ENCODE measurements around the gene HJV. TPM values are rescaled to one million over a fixed set of nuclear protein-coding genes. Genes with fewer than 3 reads are reported as not detected.

HJV gene
- total RNA-seq, 2 donors from 2014 or later, result not detected

GRCh38 chr1:145974721-145975120 is 46.8 kb downstream of the HJV start:
- Mint-ChIP-seq H3K27ac (no peak overlapping the region), H3K9me3 (no peaks in the 10 kb centered on the region)
- DNase-seq, result no peak

GRCh38 chr1:145972580-145972979 is 49.0 kb downstream of the HJV start:
- H3K27me3 Mint-ChIP-seq (ENCODE audit: low read depth), result no peaks in the 10 kb centered on the region
- no peak overlapping the region for H3K4me3 Mint-ChIP-seq
- peaks cover under 1 to 5% of the 10 kb centered on the region in 2 donors for H3K36me3 Mint-ChIP-seq (ENCODE audit: insufficient read depth in 2 of 2)
- ATAC-seq (replicated peaks in 1 of 2), result no peak
- H3K27ac Mint-ChIP-seq, result no peak overlapping the region
- no peaks in the 10 kb centered on the region for H3K9me3 Mint-ChIP-seq
- H3K4me1 Mint-ChIP-seq (ENCODE audit: low read depth), result peaks cover 30% of the 10 kb centered on the region
- no peak for DNase-seq

More at GRCh38 chr1:145974721-145975120, 46.8 kb downstream of the HJV start:
- no peaks in the 10 kb centered on the region for H3K27me3 Mint-ChIP-seq (ENCODE audit: low read depth)
- H3K4me3 Mint-ChIP-seq, result no peak overlapping the region
- peaks cover 24% of the 10 kb centered on the region for H3K4me1 Mint-ChIP-seq (ENCODE audit: low read depth)
- no peaks in the 10 kb centered on the region for H3K36me3 Mint-ChIP-seq (ENCODE audit: insufficient read depth in 2 of 2)
- no peak for ATAC-seq (replicated peaks in 1 of 2)

Other genes with a start within 250 kb of the HJV start
- 10 to 100 TPM; 22.4 to 27.4 TPM for gene RNF115, start 197.6 kb downstream of the HJV start, total RNA-seq
- 10 to 100 TPM; 57.3 to 70.3 TPM for gene POLR3C, start 197.5 kb downstream of the HJV start, total RNA-seq
- 10 to 100 TPM in 1 of 2 donors, 1 to 10 TPM in 1; 6.6 to 10.6 TPM for gene NUDT17, start 176.1 kb downstream of the HJV start, total RNA-seq
- 10 to 100 TPM; 30.9 to 35.6 TPM for gene PIAS3, start 162.7 kb downstream of the HJV start, total RNA-seq
- under 1 TPM; 0.39 to 0.41 TPM for gene ANKRD35, start 135.9 kb downstream of the HJV start, total RNA-seq
- 1 to 10 TPM; 1.7 to 3.5 TPM for gene ITGA10, start 111.7 kb downstream of the HJV start, total RNA-seq
- gene PEX11B, start 103.0 kb downstream of the HJV start, total RNA-seq, result 10 to 100 TPM; 39.8 to 44.0 TPM
- gene RBM8A, start 94.3 kb downstream of the HJV start, total RNA-seq, result 100 to 1,000 TPM; 238 to 244 TPM
- gene LIX1L, start 63.7 kb downstream of the HJV start, total RNA-seq, result 10 to 100 TPM; 36.9 to 39.5 TPM
- gene ANKRD34A, start 57.2 kb downstream of the HJV start, total RNA-seq, result 1 to 10 TPM; 2.6 to 3.6 TPM
- 10 to 100 TPM; 32.5 to 36.1 TPM for gene POLR3GL, start 57.0 kb downstream of the HJV start, total RNA-seq
- gene TXNIP, start 25.2 kb downstream of the HJV start, total RNA-seq, result 100 to 1,000 TPM; 141 to 212 TPM
- 1 to 10 TPM; 2.3 to 2.5 TPM for gene NBPF10, start 123.1 kb upstream of the HJV start, total RNA-seq
- gene NOTCH2NLA, start 207.3 kb upstream of the HJV start, total RNA-seq, result 10 to 100 TPM; 36.6 to 39.3 TPM

All from activated T-cell treated with anti-CD3 and anti-CD28 coated beads, Interleukin-2, amount 50 U/mL, for 72 hours (primary cell).